Right lobe of liver (tissue), 6 donors: ENCODE results near the gene NRM. TPM values are rescaled to one million over a fixed set of nuclear protein-coding genes. Genes with fewer than 3 reads are reported as not detected.

Experiments
- ATAC-seq, 4 donors: fragments of 200-7000 bp; cut with Tn5 transposase; one replicate each; pipeline ENCODE4 v1.9.1; 2020; ENCODE audit warnings: mild to moderate bottlenecking in 4 of 4, moderate library complexity in 4 of 4
- DNase-seq, 3 donors: peaks; one replicate each; pipeline ENCODE4 v3.0.0-alpha.2; 2020
- H3K27ac ChIP-seq, 3 donors: fragments of 200-600 bp; one replicate each; pipeline ENCODE4 v1.8.0; 2022
- H3K27me3 ChIP-seq, 2 donors: fragments of 200-600 bp; one replicate each; pipeline ENCODE4 v1.8.0; 2022
- H3K36me3 ChIP-seq, 4 donors: fragments of 200-600 bp; sonication (generic) in 1 of 4; one replicate each; pipeline versions ENCODE4 v1.5.1 to v1.8.0; 2017 to 2022; ENCODE audit warnings: control low read depth in 1 of 4
- H3K4me1 ChIP-seq, 4 donors: fragments of 200-600 bp; sonication (generic) in 1 of 4; one replicate each; pipeline versions ENCODE4 v1.5.1 to v1.8.0; 2017 to 2022; ENCODE audit warnings: control low read depth in 1 of 4
- H3K4me3 ChIP-seq, 3 donors: fragments of 200-600 bp; one replicate each; pipeline ENCODE4 v1.8.0; 2022
- H3K9me3 ChIP-seq, 4 donors: fragments of 200-600 bp; sonication (generic) in 1 of 4; one replicate each; pipeline versions ENCODE4 v1.5.1 to v1.8.0; 2017 to 2022; ENCODE audit warnings: control low read depth in 1 of 4
- CTCF ChIP-seq, 4 donors: fragments of 200-600 bp in 3 of 4; fragments of 450-650 bp in 1 of 4; IDR thresholded peaks; one replicate each; pipeline versions ENCODE4 v1.5.1 to v1.8.0; 2016 to 2022; ENCODE audit warnings: antibody characterized with exemption in 4 of 4, mild to moderate bottlenecking in 2 of 4
- POLR2A ChIP-seq: fragments of 450-650 bp; IDR thresholded peaks from one replicate; pipeline ENCODE4 v1.6.1; 2017; ENCODE audit warnings: antibody characterized with exemption, mild to moderate bottlenecking
- WGBS: methylation state at CpG from one replicate; pipeline ENCODE4 v1.1.6; 2018; ENCODE audit warnings: low coverage, low lambda C conversion rate; ENCODE audit not compliant: insufficient coverage; ENCODE audit errors: missing lambda C conversion rate; 5-methylcytosine and 5-hydroxymethylcytosine counted together
- intact Hi-C, 2 donors: fragments of 100-400 bp; cut with DNase I; formaldehyde crosslinking; loops; one replicate each; pipeline versions ENCODE4 v1.11.2 to v1.14.1; 2022
- total RNA-seq, 6 experiments: library from RNA; depleted of rRNA in 2 of 6; stranded (reverse); fragments of >200 nt in 2 of 6; fragmentation: NEBNext Ultra II Directional in 3 of 6; extraction: Animal tissue kit (Norgen Biotek cat#: 25700) in 3 of 6; gene quantifications; one replicate each; pipeline versions ENCODE4 v1.1.0 to v1.2.4, GENCODE V29; 2016 to 2023
- donor health status: DM: no; HTN: yes; CAD: no.
- donor health status: DM: no; HTN: no; CAD: no.
- donor health status: DM: no; HTN: no; CAD: no.
- donor health status: DM: no; HTN: yes; CAD: no.
- donor health status: DM: no; HTN: yes; CAD: no.

The NRM gene
- total RNA-seq, 6 experiments from 2014 or later, result 1.2 to 2.7 (median 1.9) TPM

- Histone ChIP-seq H3K4me1 (peaks cover 0 to 4% (median 0%) of the 10 kb centered on the region in 4 donors), H3K9me3 (no peaks in the 10 kb centered on the region), H3K27me3 (no peaks in the 10 kb centered on the region), H3K27ac (no peak overlapping the region), H3K4me3 (no peak overlapping the region), H3K36me3 (peaks cover 10 to 65% (median 31%) of the 10 kb centered on the region in 4 donors)
- DNase-seq (peak in 1 of 3 donors; percentile 32), ATAC-seq (no peak)
- intact Hi-C loops, result loop anchor here in 1 of 2 donors (10.0 kb wide), 1 partner anchor 108 kb away; the partner anchor contains the start of gene ATAT1
- 93% methylated on average over 12 of the region's 12 CpGs for WGBS
- TF ChIP-seq CTCF (IDR thresholded peaks at IDR 0.05) (no peak), POLR2A (no peak)
Observed at GRCh38 chr6:30732237-30732943, 41.6 kb upstream of the NRM start.

GRCh38 chr6:30730601-30731435, 40.0 kb upstream of the NRM start:
- no peaks in the 10 kb centered on the region for H3K9me3 ChIP-seq
- H3K4me3 ChIP-seq, result no peak overlapping the region
- intact Hi-C loops, result loop anchor here in 1 of 2 donors (10.0 kb wide), 1 partner anchor 106 kb away; the partner anchor contains the start of gene ATAT1
- peaks cover 0 to 4% (median 0%) of the 10 kb centered on the region in 4 donors for H3K4me1 ChIP-seq
- H3K27me3 ChIP-seq, result no peaks in the 10 kb centered on the region
- DNase-seq (peak; percentile 83 to 88 (median 87)), ATAC-seq (peak; percentile 93 to 99 (median 95))
- no peak overlapping the region for H3K27ac ChIP-seq
- 27% methylated on average over 9 of the region's 30 CpGs for WGBS
- peaks cover 10 to 58% (median 30%) of the 10 kb centered on the region in 4 donors for H3K36me3 ChIP-seq
- TF ChIP-seq POLR2A (no peak), CTCF (IDR thresholded peaks at IDR 0.05) (peak; percentile 62 to 80 (median 74))

- H3K27ac ChIP-seq, result no peak overlapping the region
- H3K9me3 ChIP-seq, result no peaks in the 10 kb centered on the region
- peaks cover 17 to 56% (median 38%) of the 10 kb centered on the region in 4 donors for H3K36me3 ChIP-seq
- ATAC-seq (no peak), DNase-seq (peak in 1 of 3 donors; percentile 11)
- no peak overlapping the region for H3K4me3 ChIP-seq
- H3K4me1 ChIP-seq, result peaks cover 0 to 8% (median 3%) of the 10 kb centered on the region in 4 donors
- no peak for TF ChIP-seq POLR2A
- TF ChIP-seq CTCF (IDR thresholded peaks at IDR 0.05), result no peak
- intact Hi-C loops, result loop anchor here in 1 of 2 donors (2.0 kb wide), 1 partner anchor 47 kb away; no protein-coding TSS in a partner anchor
- WGBS, result 54% methylated on average over 2 of the region's 7 CpGs
- no peaks in the 10 kb centered on the region for H3K27me3 ChIP-seq
Observed at GRCh38 chr6:30727920-30728553, 37.3 kb upstream of the NRM start.
